HepG2 (cell line): ENCODE measurements around the gene NR2F1. TPM values are rescaled to one million over a fixed set of nuclear protein-coding genes. Genes with fewer than 3 reads are reported as not detected.

ENCODE experiments used
- HOXA9 ChIP-seq: sonication (generic); formaldehyde crosslinking; IDR thresholded peaks from 2 replicates; pipeline ENCODE4 v1.8.1; 2022; ENCODE audit warnings: missing genetic modification reagents, mild to moderate bottlenecking, moderate library complexity, borderline replicate concordance
- MAZ ChIP-seq, 2 experiments: sonication (generic) in 1 of 2; formaldehyde crosslinking in 1 of 2; IDR thresholded peaks; 2 replicates each; pipeline versions ENCODE4 v1.5.0 to v1.6.1; 2012 to 2020; ENCODE audit warnings: low read depth in 2 of 2, mild to moderate bottlenecking in 2 of 2, borderline replicate concordance in 1 of 2, improper control_type of control experiment in 1 of 2, low read length in 1 of 2, missing genetic modification reagents in 1 of 2, moderate library complexity in 1 of 2
- MTA3 ChIP-seq: sonication (generic); formaldehyde crosslinking; IDR thresholded peaks from 2 replicates; pipeline ENCODE4 v1.4.0; 2020; ENCODE audit warnings: missing genetic modification reagents
- PITX1 ChIP-seq: sonication (generic); formaldehyde crosslinking; IDR thresholded peaks from 2 replicates; pipeline ENCODE4 v1.5.1; 2020; ENCODE audit warnings: mild to moderate bottlenecking, missing genetic modification reagents
- TOPORS ChIP-seq: sonication (generic); formaldehyde crosslinking; IDR thresholded peaks from 2 replicates; pipeline ENCODE4 v1.8.0; 2023; ENCODE audit warnings: mild to moderate bottlenecking, missing genetic modification reagents
- ZFAT ChIP-seq: sonication (generic); formaldehyde crosslinking; conservative IDR thresholded peaks from 2 replicates; pipeline ENCODE4 v1.8.1; 2023; ENCODE audit warnings: missing genetic modification reagents, inconsistent platforms
- ZNF354B ChIP-seq: sonication (generic); formaldehyde crosslinking; IDR thresholded peaks from 2 replicates; pipeline ENCODE4 v1.8.0; 2022; ENCODE audit warnings: mild to moderate bottlenecking, missing genetic modification reagents
- ZNF510 ChIP-seq: sonication (generic); formaldehyde crosslinking; IDR thresholded peaks from 2 replicates; pipeline ENCODE4 v1.4.0; 2020; ENCODE audit warnings: low read depth, mild to moderate bottlenecking, missing genetic modification reagents
- ZNF891 ChIP-seq: sonication (generic); formaldehyde crosslinking; IDR thresholded peaks from 2 replicates; pipeline ENCODE4 v1.5.0; 2020; ENCODE audit warnings: mild to moderate bottlenecking, missing genetic modification reagents
- polyA plus RNA-seq, 8 experiments: library from polyadenylated mRNA; depleted of rRNA in 3 of 8; stranded (reverse) in 7 of 8; unstranded in 1 of 8; fragments of >200 nt; fragmentation: Illumina TruSeq in 4 of 8; extraction: Trizol in 4 of 8; gene quantifications; 2 replicates each; pipeline versions ENCODE4 v1.2.1 to v1.2.3, GENCODE V29; 2011 to 2016; ENCODE audit warnings: low read depth in 4 of 8, missing spikeins in 1 of 8, mixed read lengths in 1 of 8; ENCODE audit not compliant: insufficient read depth in 1 of 8
- total RNA-seq, 5 experiments: library from RNA; depleted of rRNA; stranded (reverse); fragments of >200 nt; fragmentation: Illumina TruSeq; extraction: Trizol; gene quantifications; 2 replicates each; pipeline ENCODE4 v1.2.3, GENCODE V29; 2016; ENCODE audit warnings: low read depth in 1 of 5
- TF ChIP-seq, protein P1 (sequence below): sonication (generic); formaldehyde crosslinking; IDR thresholded peaks from 2 replicates; pipeline ENCODE4 v1.4.0; 2020; ENCODE audit warnings: missing genetic modification reagents
- TF ChIP-seq, protein P2 (sequence below): sonication (generic); formaldehyde crosslinking; IDR thresholded peaks from 2 replicates; pipeline ENCODE4 v1.5.1; 2020; ENCODE audit warnings: missing genetic modification reagents, mild to moderate bottlenecking, borderline replicate concordance
- TF ChIP-seq, protein P3 (sequence below): sonication (generic); formaldehyde crosslinking; IDR thresholded peaks from 2 replicates; pipeline ENCODE4 v1.5.0; 2020; ENCODE audit warnings: missing genetic modification reagents, mild to moderate bottlenecking, borderline replicate concordance
- TF ChIP-seq, protein P4 (sequence below): sonication (generic); formaldehyde crosslinking; IDR thresholded peaks from 2 replicates; pipeline ENCODE4 v1.4.0; 2020; ENCODE audit warnings: missing genetic modification reagents
- TF ChIP-seq, protein P5 (sequence below): sonication (generic); formaldehyde crosslinking; IDR thresholded peaks from 2 replicates; pipeline ENCODE4 v1.4.0; 2020; ENCODE audit warnings: missing genetic modification reagents, mild to moderate bottlenecking, borderline replicate concordance

Gene NR2F1
- total and polyA plus RNA-seq, 2 of the 13 experiments (the other 11 are each of a cell fraction or from before 2014, with no cell fraction given) = 17.1 to 59.7 TPM

DNA sequence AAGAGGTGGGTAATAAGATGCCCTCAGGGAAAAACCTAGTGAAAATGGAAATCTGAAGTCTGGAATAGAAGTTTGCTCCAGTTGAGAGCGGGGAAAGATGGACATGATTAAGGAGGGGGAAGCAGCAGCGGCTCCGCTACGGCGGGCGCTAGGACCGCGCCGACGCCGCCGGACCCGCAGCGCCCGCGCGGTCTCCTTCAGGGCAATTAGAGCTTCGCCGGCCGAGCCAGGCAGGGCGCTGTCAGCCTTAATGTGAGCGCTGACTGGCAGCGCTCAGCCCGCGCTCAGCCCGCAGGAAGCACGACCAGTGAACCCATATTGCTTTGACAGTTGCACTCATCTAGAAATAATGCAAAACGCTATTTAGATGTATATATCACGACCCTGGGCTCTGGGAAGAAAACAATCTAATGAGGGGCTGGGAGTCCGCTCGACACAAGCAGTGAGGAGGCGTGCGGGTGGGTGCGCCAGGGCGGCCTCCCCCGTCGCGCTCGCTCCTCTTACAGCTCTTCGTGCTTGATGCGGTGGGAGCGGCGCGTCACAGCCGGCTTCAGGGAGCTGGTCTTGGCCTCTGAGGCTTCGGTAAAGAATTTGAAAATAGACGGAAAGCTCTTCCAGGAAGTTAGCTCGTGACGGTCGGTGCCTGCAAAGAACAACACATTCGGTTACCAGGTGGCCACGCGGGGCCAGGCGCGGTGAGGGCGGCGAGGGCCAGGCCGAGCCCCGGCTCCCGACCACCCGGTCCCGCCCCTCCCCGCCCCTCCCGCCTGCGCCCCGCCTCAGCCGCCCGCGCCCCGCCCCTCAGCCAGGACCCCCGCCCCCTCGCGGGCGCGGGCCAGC is 37.7 kb downstream of the NR2F1 start (continued):
- TF ChIP-seq, protein P1, sequence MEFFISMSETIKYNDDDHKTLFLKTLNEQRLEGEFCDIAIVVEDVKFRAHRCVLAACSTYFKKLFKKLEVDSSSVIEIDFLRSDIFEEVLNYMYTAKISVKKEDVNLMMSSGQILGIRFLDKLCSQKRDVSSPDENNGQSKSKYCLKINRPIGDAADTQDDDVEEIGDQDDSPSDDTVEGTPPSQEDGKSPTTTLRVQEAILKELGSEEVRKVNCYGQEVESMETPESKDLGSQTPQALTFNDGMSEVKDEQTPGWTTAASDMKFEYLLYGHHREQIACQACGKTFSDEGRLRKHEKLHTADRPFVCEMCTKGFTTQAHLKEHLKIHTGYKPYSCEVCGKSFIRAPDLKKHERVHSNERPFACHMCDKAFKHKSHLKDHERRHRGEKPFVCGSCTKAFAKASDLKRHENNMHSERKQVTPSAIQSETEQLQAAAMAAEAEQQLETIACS (CRISPR knock-in tag) = 0 out of 2 replicates have a peak, but pooled peaks have one; percentile 39
- TF ChIP-seq PITX1 (no peak), HOXA9 (CRISPR knock-in tag) (no peak), ZFAT (CRISPR knock-in tag) (no peak), ZNF891 (CRISPR knock-in tag) (no peak), ZNF354B (CRISPR knock-in tag) (no peak), MAZ (IDR thresholded peaks at IDR 0.05; ENCODE audit: borderline replicate concordance, low read depth, low read length) (no peak), MAZ (CRISPR knock-in tag; IDR thresholded peaks at IDR 0.05; ENCODE audit: low read depth) (peak; percentile 38; the same call in 1 of the 2 replicates), TOPORS (CRISPR knock-in tag) (peak; percentile 20; the same call in 1 of the 2 replicates), MTA3 (CRISPR knock-in tag) (no peak), ZNF510 (CRISPR knock-in tag) (no peak)
- TF ChIP-seq, protein P2, sequence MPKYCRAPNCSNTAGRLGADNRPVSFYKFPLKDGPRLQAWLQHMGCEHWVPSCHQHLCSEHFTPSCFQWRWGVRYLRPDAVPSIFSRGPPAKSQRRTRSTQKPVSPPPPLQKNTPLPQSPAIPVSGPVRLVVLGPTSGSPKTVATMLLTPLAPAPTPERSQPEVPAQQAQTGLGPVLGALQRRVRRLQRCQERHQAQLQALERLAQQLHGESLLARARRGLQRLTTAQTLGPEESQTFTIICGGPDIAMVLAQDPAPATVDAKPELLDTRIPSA (CRISPR knock-in tag) = no peak
- TF ChIP-seq, protein P3, sequence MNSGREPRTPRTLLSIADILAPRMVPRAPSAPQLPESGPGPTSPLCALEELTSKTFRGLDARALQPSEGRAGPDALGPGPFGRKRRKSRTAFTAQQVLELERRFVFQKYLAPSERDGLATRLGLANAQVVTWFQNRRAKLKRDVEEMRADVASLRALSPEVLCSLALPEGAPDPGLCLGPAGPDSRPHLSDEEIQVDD (CRISPR knock-in tag) = no peak
- TF ChIP-seq, protein P4, sequence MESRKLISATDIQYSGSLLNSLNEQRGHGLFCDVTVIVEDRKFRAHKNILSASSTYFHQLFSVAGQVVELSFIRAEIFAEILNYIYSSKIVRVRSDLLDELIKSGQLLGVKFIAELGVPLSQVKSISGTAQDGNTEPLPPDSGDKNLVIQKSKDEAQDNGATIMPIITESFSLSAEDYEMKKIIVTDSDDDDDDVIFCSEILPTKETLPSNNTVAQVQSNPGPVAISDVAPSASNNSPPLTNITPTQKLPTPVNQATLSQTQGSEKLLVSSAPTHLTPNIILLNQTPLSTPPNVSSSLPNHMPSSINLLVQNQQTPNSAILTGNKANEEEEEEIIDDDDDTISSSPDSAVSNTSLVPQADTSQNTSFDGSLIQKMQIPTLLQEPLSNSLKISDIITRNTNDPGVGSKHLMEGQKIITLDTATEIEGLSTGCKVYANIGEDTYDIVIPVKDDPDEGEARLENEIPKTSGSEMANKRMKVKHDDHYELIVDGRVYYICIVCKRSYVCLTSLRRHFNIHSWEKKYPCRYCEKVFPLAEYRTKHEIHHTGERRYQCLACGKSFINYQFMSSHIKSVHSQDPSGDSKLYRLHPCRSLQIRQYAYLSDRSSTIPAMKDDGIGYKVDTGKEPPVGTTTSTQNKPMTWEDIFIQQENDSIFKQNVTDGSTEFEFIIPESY (CRISPR knock-in tag) = no peak
- TF ChIP-seq, protein P5, sequence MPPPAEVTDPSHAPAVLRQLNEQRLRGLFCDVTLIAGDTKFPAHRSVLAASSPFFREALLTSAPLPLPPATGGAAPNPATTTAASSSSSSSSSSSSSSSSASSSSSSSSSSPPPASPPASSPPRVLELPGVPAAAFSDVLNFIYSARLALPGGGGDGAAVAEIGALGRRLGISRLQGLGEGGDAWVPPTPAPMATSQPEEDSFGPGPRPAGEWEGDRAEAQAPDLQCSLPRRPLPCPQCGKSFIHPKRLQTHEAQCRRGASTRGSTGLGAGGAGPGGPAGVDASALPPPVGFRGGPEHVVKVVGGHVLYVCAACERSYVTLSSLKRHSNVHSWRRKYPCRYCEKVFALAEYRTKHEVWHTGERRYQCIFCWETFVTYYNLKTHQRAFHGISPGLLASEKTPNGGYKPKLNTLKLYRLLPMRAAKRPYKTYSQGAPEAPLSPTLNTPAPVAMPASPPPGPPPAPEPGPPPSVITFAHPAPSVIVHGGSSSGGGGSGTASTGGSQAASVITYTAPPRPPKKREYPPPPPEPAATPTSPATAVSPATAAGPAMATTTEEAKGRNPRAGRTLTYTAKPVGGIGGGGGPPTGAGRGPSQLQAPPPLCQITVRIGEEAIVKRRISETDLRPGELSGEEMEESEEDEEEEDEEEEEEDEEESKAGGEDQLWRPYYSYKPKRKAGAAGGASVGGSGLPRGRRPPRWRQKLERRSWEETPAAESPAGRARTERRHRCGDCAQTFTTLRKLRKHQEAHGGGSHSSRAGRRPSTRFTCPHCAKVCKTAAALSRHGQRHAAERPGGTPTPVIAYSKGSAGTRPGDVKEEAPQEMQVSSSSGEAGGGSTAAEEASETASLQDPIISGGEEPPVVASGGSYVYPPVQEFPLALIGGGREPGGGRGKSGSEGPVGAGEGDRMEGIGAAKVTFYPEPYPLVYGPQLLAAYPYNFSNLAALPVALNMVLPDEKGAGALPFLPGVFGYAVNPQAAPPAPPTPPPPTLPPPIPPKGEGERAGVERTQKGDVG (CRISPR knock-in tag) = no peak
